ENCODE results near the gene CYP17A1.
"Not testable (repeated sequence)": the region's sequence is repeated elsewhere in the genome, so short reads cannot be mapped to it uniquely, and the experiment has no call there.

CYP17A1 gene

DNA sequence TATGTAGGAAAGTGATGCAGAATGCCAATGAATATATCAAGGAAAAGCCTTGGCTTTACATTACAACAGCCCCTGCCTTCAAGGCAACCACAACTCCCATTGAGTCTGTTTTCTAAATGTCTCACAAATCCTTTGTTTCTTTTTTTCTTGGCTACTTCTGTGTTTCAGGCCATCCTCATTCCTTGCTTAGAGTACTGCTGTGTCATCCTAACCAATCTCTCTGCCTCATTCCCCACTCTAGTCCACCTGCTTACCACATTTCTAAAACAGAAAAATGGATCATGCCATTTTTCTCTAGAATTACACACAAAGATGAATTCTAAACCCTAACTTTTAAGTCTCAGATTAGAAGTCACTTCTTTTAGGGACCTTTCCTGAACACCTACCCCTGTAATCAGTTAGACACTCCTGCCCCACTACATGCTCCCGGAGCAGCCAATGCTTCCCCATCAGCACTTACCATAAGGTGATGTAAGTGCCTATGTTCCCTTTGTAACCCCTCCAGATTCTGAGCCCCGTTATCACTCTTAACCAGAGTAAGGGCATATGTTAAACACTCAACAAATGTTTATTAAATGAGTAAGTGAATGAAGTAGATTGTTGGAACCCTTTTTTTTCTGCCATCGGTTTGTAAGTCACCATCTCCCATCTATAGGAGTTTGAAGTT is 19.7 kb upstream of the CYP17A1 start:
- H3K4me3 Mint-ChIP-seq = no peak overlapping the region
- peaks cover 9% of the 10 kb centered on the region for H3K36me3 Mint-ChIP-seq (ENCODE audit: low read depth)
- no peak for DNase-seq
- H3K9me3 Mint-ChIP-seq = no peaks in the 10 kb centered on the region
- TF ChIP-seq CTCF (IDR thresholded peaks at IDR 0.05) = no peak
- H3K27ac Mint-ChIP-seq = no peak overlapping the region
- peaks cover 20% of the 10 kb centered on the region for H3K4me1 Mint-ChIP-seq
- no peaks in the 10 kb centered on the region for H3K27me3 Mint-ChIP-seq (ENCODE audit: low read depth, poor library complexity)

GRCh38 chr10:102855731-102856436 is 18.7 kb upstream of the CYP17A1 start:
- DNase-seq; H3K36me3 Mint-ChIP-seq (ENCODE audit: low read depth); H3K27me3 Mint-ChIP-seq (ENCODE audit: low read depth, poor library complexity); H3K9me3 Mint-ChIP-seq: not testable (repeated sequence)
- H3K4me1 Mint-ChIP-seq = peaks cover 20% of the 10 kb centered on the region
- peak overlapping the region; percentile 42 for H3K27ac Mint-ChIP-seq
- peak overlapping the region; percentile 54 for H3K4me3 Mint-ChIP-seq

DNA sequence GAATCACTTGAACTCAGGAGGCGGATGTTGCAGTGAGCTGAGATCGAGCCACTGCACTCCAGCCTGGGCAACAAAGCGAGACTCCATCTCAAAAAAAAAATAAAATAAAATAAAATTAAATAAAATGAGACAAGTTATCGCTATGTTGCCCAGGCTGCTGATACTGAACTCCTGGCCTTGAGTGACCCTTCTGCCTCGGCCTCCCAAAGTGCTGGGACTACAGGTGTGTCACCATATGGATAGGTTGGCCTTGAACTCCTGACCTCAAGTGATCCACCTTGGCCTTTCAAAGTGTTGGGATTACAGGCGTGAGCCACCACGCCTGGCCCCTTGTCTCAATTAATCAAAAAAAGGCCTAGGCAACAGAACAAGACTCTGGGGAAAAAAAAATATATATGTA is 16.0 kb upstream of the CYP17A1 start:
- not testable (repeated sequence) for H3K27ac Mint-ChIP-seq; H3K4me3 Mint-ChIP-seq; H3K9me3 Mint-ChIP-seq; H3K36me3 Mint-ChIP-seq (ENCODE audit: low read depth); H3K27me3 Mint-ChIP-seq (ENCODE audit: low read depth, poor library complexity); DNase-seq
- peaks cover 15% of the 10 kb centered on the region for H3K4me1 Mint-ChIP-seq

- Mint-ChIP-seq H3K4me1 (peaks cover 9% of the 10 kb centered on the region), H3K4me3 (no peak overlapping the region), H3K36me3 (ENCODE audit: low read depth) (no peaks in the 10 kb centered on the region), H3K27me3 (ENCODE audit: low read depth, poor library complexity) (peaks cover 16% of the 10 kb centered on the region), H3K9me3 (peaks cover 15% of the 10 kb centered on the region), H3K27ac (no peak overlapping the region)
- no peak for DNase-seq
- TF ChIP-seq CTCF (IDR thresholded peaks at IDR 0.05) = no peak
These were observed 12.9 kb upstream of the CYP17A1 start for GRCh38 chr10:102850025-102850518.

DNA sequence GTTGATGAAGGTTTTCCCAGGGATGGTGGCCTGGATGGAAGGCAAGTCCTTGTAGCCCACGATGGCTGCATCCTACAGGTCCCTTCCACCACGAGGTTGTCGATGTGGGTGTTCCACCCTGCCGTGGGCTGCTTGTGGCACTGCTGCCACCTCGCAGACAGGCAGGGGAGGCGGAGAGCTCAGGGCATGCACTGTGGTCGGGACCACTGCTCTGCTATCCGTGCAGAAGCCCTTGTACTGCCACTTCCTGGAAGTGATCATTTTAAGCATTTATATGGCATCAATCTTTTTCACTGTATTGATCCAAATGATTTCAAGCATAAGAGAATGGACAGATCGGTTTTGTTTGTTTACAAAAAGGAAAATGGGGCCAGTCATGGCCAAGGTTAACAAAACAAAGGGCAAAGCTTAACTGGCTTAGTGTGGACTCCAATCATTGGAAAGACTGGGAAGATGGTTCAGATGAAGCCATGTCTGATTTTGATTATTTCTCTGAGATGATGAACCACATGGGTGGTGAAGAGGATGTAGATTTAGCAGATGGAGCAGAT is 8.2 kb upstream of the CYP17A1 start:
- no peaks in the 10 kb centered on the region for H3K36me3 Mint-ChIP-seq (ENCODE audit: low read depth)
- no peak overlapping the region for H3K27ac Mint-ChIP-seq
- H3K4me1 Mint-ChIP-seq = no peaks in the 10 kb centered on the region
- peaks cover 39% of the 10 kb centered on the region for H3K9me3 Mint-ChIP-seq
- no peak for DNase-seq
- peaks cover 29% of the 10 kb centered on the region for H3K27me3 Mint-ChIP-seq (ENCODE audit: low read depth, poor library complexity)
- TF ChIP-seq CTCF (IDR thresholded peaks at IDR 0.05) = no peak
- no peak overlapping the region for H3K4me3 Mint-ChIP-seq

- not testable (repeated sequence) for H3K27ac Mint-ChIP-seq; DNase-seq; H3K4me3 Mint-ChIP-seq; H3K36me3 Mint-ChIP-seq (ENCODE audit: low read depth); H3K4me1 Mint-ChIP-seq
- peaks cover 47% of the 10 kb centered on the region for H3K9me3 Mint-ChIP-seq
- H3K27me3 Mint-ChIP-seq (ENCODE audit: low read depth, poor library complexity) = peaks cover 34% of the 10 kb centered on the region
These were observed 7.1 kb upstream of the CYP17A1 start for GRCh38 chr10:102844190-102844776.

DNA sequence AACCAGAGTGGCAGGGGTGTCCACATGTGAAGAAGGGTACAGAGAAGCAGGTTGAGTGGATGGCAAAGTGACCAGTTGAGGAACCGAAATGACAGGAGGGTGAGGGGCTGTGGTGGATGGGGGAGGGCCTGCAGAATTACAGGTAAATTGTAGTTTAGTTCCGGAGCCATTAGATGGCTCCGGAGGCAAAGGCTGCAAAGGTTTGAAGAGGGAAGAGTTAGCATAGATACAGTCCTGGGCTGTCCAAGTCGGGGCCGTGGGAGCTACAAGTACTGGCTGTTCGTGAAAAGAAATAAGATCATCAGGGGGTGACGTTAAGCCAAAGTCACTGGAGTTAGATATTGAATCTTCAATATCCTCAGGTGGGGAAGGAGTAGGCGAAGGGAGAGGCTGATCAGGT is 5.9 kb upstream of the CYP17A1 start:
- H3K4me3 Mint-ChIP-seq; H3K36me3 Mint-ChIP-seq (ENCODE audit: low read depth); H3K4me1 Mint-ChIP-seq; DNase-seq; H3K27ac Mint-ChIP-seq: not testable (repeated sequence)
- H3K27me3 Mint-ChIP-seq (ENCODE audit: low read depth, poor library complexity) = peaks cover 34% of the 10 kb centered on the region
- H3K9me3 Mint-ChIP-seq = peaks cover 59% of the 10 kb centered on the region
